Loucy (cell line): ENCODE data around the gene PAK5.

ENCODE experiments used
- H2AFZ ChIP-seq: fragments of 200-600 bp; sonication (generic); 2 replicates; pipeline ENCODE4 v1.6.0; 2016; ENCODE audit warnings: antibody characterized with exemption, mild to moderate bottlenecking, low read length, moderate library complexity
- H3F3A ChIP-seq: fragments of 200-600 bp; 2 replicates; pipeline ENCODE4 v1.6.0; 2016; ENCODE audit warnings: antibody characterized with exemption, low read depth, mild to moderate bottlenecking
- H3K27me3 ChIP-seq: fragments of 200-600 bp; sonication (generic); 2 replicates; pipeline ENCODE4 v1.6.1; 2014; ENCODE audit warnings: low read length, mild to moderate bottlenecking; ENCODE audit not compliant: insufficient read depth, poor library complexity, severe bottlenecking
- H3K36me3 ChIP-seq: fragments of 200-600 bp; sonication (generic); 2 replicates; pipeline ENCODE4 v1.6.1; 2016; ENCODE audit warnings: low read length; ENCODE audit not compliant: insufficient read depth
- H3K4me1 ChIP-seq: fragments of 200-600 bp; sonication (generic); 2 replicates; pipeline ENCODE4 v1.5.1; 2014; ENCODE audit warnings: low read length, mild to moderate bottlenecking; ENCODE audit not compliant: insufficient read depth, poor library complexity, severe bottlenecking
- H3K4me2 ChIP-seq: fragments of 200-600 bp; sonication (generic); 2 replicates; pipeline ENCODE4 v1.6.0; 2014; ENCODE audit warnings: antibody characterized with exemption, low read length, low read depth, mild to moderate bottlenecking; ENCODE audit not compliant: poor library complexity, severe bottlenecking
- H3K4me3 ChIP-seq: fragments of 200-600 bp; sonication (generic); 2 replicates; pipeline ENCODE4 v1.5.1; 2014; ENCODE audit warnings: low read length, mild to moderate bottlenecking, mixed read lengths; ENCODE audit not compliant: poor library complexity, severe bottlenecking
- H3K79me2 ChIP-seq: fragments of 200-600 bp; sonication (generic); 2 replicates; pipeline ENCODE4 v1.6.1; 2014; ENCODE audit warnings: low read length; ENCODE audit not compliant: insufficient read depth
- H3K9ac ChIP-seq: fragments of 200-600 bp; sonication (generic); 2 replicates; pipeline ENCODE4 v1.6.0; 2014; ENCODE audit warnings: mild to moderate bottlenecking, low read depth, low read length, moderate library complexity; ENCODE audit not compliant: poor library complexity, severe bottlenecking
- H3K9me2 ChIP-seq: fragments of 200-600 bp; sonication (generic); replicated peaks from 2 replicates; pipeline ENCODE4 v1.6.1; 2016; ENCODE audit warnings: low read depth, low read length, mixed read lengths
- H3K9me3 ChIP-seq: fragments of 200-600 bp; sonication (generic); 2 replicates; pipeline ENCODE4 v1.6.1; 2014; ENCODE audit warnings: mild to moderate bottlenecking, antibody characterized with exemption, low read length, low read depth; ENCODE audit not compliant: insufficient read depth
- H4K20me1 ChIP-seq: fragments of 200-600 bp; sonication (generic); 2 replicates; pipeline ENCODE4 v1.6.0; 2014; ENCODE audit warnings: antibody characterized with exemption, low read length, mild to moderate bottlenecking; ENCODE audit not compliant: insufficient read depth, poor library complexity, severe bottlenecking
- EZH2phosphoT487 ChIP-seq: fragments of 200-600 bp; IDR thresholded peaks from 2 replicates; pipeline ENCODE4 v1.6.1; 2018; ENCODE audit warnings: antibody characterized with exemption, mild to moderate bottlenecking, moderate library complexity, borderline replicate concordance
- TF ChIP-seq, protein P1 (sequence below): fragments of 200-600 bp; sonication (generic); conservative IDR thresholded peaks from 2 replicates; pipeline ENCODE4 v1.5.1; 2014; ENCODE audit warnings: mild to moderate bottlenecking, antibody characterized with exemption, low read length

The PAK5 gene

DNA sequence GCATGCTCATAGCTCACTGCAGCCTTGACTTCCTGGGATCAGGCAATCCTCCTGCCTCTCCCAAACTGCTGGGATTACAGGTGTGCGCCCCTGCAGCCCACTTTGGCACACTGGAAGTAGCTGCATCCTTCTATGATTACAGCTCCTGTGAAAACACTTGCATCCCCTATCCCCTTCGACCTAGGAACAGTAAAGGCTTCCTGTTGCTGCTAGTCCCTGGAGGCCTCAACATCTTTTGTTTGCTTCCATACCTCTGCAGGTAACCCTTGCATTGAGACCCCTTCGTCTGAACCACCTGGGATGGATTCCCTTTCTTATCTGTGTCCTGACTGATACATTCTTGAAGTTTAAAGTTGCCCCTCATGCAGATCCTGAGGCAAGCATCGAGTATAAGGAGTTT, 152.4 kb downstream of the PAK5 start:
- Histone ChIP-seq H3K9ac (no peak overlapping the region), H3K27me3 (no peaks in the 10 kb centered on the region), H3K79me2 (no peaks in the 10 kb centered on the region), H4K20me1 (no peaks in the 10 kb centered on the region), H3F3A (no peaks in the 10 kb centered on the region), H3K4me2 (no peak overlapping the region), H3K36me3 (no peaks in the 10 kb centered on the region), H3K4me3 (no peak overlapping the region), H3K9me3 (no peaks in the 10 kb centered on the region), H2AFZ (no peak overlapping the region), H3K9me2 (no peaks in the 10 kb centered on the region), H3K4me1 (no peaks in the 10 kb centered on the region)
- TF ChIP-seq EZH2phosphoT487: no peak
- TF ChIP-seq, protein P1, sequence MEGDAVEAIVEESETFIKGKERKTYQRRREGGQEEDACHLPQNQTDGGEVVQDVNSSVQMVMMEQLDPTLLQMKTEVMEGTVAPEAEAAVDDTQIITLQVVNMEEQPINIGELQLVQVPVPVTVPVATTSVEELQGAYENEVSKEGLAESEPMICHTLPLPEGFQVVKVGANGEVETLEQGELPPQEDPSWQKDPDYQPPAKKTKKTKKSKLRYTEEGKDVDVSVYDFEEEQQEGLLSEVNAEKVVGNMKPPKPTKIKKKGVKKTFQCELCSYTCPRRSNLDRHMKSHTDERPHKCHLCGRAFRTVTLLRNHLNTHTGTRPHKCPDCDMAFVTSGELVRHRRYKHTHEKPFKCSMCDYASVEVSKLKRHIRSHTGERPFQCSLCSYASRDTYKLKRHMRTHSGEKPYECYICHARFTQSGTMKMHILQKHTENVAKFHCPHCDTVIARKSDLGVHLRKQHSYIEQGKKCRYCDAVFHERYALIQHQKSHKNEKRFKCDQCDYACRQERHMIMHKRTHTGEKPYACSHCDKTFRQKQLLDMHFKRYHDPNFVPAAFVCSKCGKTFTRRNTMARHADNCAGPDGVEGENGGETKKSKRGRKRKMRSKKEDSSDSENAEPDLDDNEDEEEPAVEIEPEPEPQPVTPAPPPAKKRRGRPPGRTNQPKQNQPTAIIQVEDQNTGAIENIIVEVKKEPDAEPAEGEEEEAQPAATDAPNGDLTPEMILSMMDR: no peak

DNA sequence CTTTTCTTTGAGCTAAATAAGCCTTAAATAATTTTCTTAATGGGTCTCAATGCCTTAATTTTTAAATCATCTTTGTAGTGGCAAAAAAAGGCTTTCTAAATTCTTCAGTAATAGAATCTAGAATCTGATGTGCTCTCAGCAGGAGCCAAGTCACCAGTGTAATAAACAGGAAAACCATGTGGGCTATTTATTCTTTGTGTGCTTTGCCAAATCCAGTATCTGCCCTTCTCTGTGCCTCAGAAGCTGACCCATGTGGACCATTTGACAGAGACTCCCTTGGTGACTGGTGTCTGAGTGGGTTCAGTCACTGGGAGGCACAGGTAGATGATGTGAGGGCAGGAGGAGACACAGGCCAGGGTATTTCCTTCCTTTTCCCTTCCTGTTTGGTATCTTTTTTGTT, 152.9 kb downstream of the PAK5 start:
- H3K4me1 ChIP-seq: no peaks in the 10 kb centered on the region
- no peaks in the 10 kb centered on the region for H3F3A ChIP-seq
- no peaks in the 10 kb centered on the region for H4K20me1 ChIP-seq
- H3K36me3 ChIP-seq: no peaks in the 10 kb centered on the region
- no peaks in the 10 kb centered on the region for H3K27me3 ChIP-seq
- H3K79me2 ChIP-seq: no peaks in the 10 kb centered on the region
- no peak overlapping the region for H2AFZ ChIP-seq
- no peaks in the 10 kb centered on the region for H3K9me2 ChIP-seq
- TF ChIP-seq, protein P1: no peak
- TF ChIP-seq EZH2phosphoT487: no peak
- no peaks in the 10 kb centered on the region for H3K9me3 ChIP-seq
- no peak overlapping the region for H3K9ac ChIP-seq
- H3K4me2 ChIP-seq: no peak overlapping the region
- no peak overlapping the region for H3K4me3 ChIP-seq

DNA sequence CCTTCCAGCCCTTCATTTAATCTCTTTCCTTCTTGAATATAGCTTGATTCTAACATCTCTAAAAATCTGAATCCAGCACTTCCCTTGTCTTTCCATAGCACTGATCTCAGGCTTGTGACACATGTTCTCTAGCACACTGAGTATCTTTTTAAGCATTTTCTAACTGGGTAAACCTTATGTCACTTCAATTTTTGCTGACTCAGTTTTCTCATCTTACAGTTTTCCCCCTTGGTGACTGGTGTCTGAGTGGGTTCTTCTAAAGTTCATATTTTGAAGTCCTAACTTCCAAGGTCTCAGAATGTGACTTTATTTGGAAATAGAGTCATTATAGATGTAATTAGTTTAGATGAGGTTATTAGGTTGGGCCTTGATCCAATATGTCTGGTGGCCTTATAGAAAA, 153.9 kb downstream of the PAK5 start:
- Histone ChIP-seq H3K4me3 (no peak overlapping the region), H4K20me1 (no peaks in the 10 kb centered on the region), H3K9me2 (no peaks in the 10 kb centered on the region)

More for the DNA sequence above, 153.9 kb downstream of the PAK5 start:
- Histone ChIP-seq H3K79me2 (no peaks in the 10 kb centered on the region), H3K9me3 (no peaks in the 10 kb centered on the region), H2AFZ (no peak overlapping the region), H3K36me3 (no peaks in the 10 kb centered on the region), H3K27me3 (no peaks in the 10 kb centered on the region), H3K9ac (no peak overlapping the region), H3K4me1 (no peaks in the 10 kb centered on the region), H3F3A (no peaks in the 10 kb centered on the region), H3K4me2 (no peak overlapping the region)
- no peak for TF ChIP-seq EZH2phosphoT487
- TF ChIP-seq, protein P1: no peak
